DMS114 treated with DMSO at 0.1 percent for 48 hours (cell line): ENCODE results near the gene ADAMTS14.

Experiments
- DNase-seq: peaks from one replicate; lab custom pipeline; 2025; ENCODE audit not compliant: unreplicated experiment; lab: John Stamatoyannopoulos, UW

Gene ADAMTS14

DNA sequence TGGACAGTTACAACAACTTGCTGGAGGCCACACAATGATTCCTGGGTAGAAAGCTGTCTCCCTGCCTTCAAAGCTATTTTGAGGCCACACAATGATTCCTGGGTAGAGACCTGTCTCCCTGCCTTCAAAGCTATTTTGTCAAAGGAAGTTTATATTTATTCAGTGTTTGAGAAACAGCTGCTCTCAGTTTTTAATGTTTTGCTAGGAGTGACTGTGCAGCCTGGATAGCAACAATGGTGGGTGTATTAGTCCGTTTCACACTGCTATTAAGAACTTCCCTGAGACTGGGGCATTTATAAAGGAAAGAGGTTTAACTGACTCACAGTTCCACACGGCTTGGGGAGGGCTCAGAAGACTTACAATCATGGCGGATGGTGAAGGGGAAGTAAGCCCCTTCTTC is 139.6 kb downstream of the ADAMTS14 start:
- DNase-seq = no peak
